NB4 (cell line): Measurements from ENCODE around the gene UBE3A.

ENCODE experiments used
- DNase-seq: peaks from one replicate; pipeline ENCODE4 v3.0.0; 2010; ENCODE audit warnings: low read depth
- H3K4me3 ChIP-seq: one replicate; pipeline ENCODE4 v1.5.1; 2011; ENCODE audit warnings: mild to moderate bottlenecking, low read depth, low read length, moderate library complexity
- MYC ChIP-seq: IDR thresholded peaks from 2 replicates; pipeline ENCODE4 v1.6.1; 2011; ENCODE audit warnings: low read depth, low read length
- POLR2A ChIP-seq: IDR thresholded peaks from 2 replicates; pipeline ENCODE4 v1.6.1; 2011; ENCODE audit warnings: mild to moderate bottlenecking; ENCODE audit not compliant: insufficient read length; ENCODE audit errors: extremely low read depth
- TF ChIP-seq, protein P1 (sequence below): IDR thresholded peaks from 2 replicates; pipeline ENCODE4 v1.6.1; 2011; ENCODE audit warnings: low read depth, low read length
- TF ChIP-seq, protein P2 (sequence below): IDR thresholded peaks from one replicate; pipeline ENCODE4 v1.5.1; 2012; ENCODE audit warnings: low read depth, low read length

UBE3A gene

DNA sequence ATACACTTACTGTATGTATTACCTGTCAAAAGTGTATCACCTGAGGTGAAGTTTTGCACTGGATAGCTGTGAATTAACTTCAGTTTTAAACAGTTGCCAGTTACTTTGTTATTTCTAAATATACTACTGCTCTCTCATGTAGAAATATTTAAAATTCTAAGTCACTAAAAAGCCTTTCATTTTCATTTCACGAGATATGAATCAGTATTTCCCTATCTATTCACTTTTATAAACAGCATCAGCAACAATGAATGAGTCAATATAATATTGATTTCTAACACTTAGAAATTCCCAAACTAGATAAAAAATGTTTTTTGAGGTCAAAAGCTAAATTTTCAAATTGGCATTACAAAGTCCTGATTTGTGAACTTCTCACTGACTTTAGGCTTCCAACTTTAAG, 32.6 kb downstream of the UBE3A start:
- H3K4me3 ChIP-seq: no peak overlapping the region
- no peak for DNase-seq
- TF ChIP-seq, protein P1, sequence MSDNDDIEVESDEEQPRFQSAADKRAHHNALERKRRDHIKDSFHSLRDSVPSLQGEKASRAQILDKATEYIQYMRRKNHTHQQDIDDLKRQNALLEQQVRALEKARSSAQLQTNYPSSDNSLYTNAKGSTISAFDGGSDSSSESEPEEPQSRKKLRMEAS: no peak
- TF ChIP-seq POLR2A (no peak), MYC (no peak)
- TF ChIP-seq, protein P2, sequence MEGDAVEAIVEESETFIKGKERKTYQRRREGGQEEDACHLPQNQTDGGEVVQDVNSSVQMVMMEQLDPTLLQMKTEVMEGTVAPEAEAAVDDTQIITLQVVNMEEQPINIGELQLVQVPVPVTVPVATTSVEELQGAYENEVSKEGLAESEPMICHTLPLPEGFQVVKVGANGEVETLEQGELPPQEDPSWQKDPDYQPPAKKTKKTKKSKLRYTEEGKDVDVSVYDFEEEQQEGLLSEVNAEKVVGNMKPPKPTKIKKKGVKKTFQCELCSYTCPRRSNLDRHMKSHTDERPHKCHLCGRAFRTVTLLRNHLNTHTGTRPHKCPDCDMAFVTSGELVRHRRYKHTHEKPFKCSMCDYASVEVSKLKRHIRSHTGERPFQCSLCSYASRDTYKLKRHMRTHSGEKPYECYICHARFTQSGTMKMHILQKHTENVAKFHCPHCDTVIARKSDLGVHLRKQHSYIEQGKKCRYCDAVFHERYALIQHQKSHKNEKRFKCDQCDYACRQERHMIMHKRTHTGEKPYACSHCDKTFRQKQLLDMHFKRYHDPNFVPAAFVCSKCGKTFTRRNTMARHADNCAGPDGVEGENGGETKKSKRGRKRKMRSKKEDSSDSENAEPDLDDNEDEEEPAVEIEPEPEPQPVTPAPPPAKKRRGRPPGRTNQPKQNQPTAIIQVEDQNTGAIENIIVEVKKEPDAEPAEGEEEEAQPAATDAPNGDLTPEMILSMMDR: no peak

GRCh38 chr15:25403771-25404170, 35.1 kb downstream of the UBE3A start:
- no peak overlapping the region for H3K4me3 ChIP-seq
- DNase-seq: no peak
- no peak for TF ChIP-seq POLR2A
- no peak for TF ChIP-seq MYC
- TF ChIP-seq, protein P1: no peak

- TF ChIP-seq, protein P2: no peak
- TF ChIP-seq, protein P1: no peak
- TF ChIP-seq MYC: no peak
- no peak for TF ChIP-seq POLR2A
- DNase-seq: no peak
- no peak overlapping the region for H3K4me3 ChIP-seq
Observed at GRCh38 chr15:25402342-25402741, 36.5 kb downstream of the UBE3A start.

- no peak overlapping the region for H3K4me3 ChIP-seq
- TF ChIP-seq POLR2A (no peak), MYC (no peak)
- TF ChIP-seq, protein P1: no peak
- TF ChIP-seq, protein P2: no peak
- DNase-seq: no peak
Observed at GRCh38 chr15:25401501-25401900, 37.3 kb downstream of the UBE3A start.

- TF ChIP-seq MYC (no peak), POLR2A (no peak)
- TF ChIP-seq, protein P2: no peak
- TF ChIP-seq, protein P1: no peak
- no peak overlapping the region for H3K4me3 ChIP-seq
- DNase-seq: no peak
Observed at GRCh38 chr15:25397100-25397499, 41.7 kb downstream of the UBE3A start.

DNA sequence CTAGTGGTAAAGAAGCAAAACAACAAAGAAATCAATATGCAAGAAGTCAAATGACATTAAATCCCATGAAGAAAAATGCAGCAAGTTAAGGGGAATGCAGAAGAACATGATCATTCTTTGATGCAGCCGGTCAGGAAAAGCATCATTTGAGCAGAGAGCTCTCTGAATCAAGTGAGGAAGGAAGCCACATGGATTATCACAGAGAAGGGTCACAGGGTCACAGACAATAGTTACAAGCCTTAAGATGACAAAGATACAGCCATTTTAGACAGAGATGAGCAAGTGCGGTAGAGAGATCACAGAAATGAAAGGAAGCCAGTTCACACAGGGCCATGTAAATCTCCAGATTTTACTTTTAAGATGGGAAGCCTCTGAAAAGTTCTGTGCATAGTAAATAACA, 43.9 kb downstream of the UBE3A start:
- DNase-seq: no peak
- no peak for TF ChIP-seq POLR2A
- TF ChIP-seq, protein P2: no peak
- no peak for TF ChIP-seq MYC
- TF ChIP-seq, protein P1: no peak

More for the DNA sequence above, 43.9 kb downstream of the UBE3A start:
- H3K4me3 ChIP-seq: no peak overlapping the region
